ENCODE results near the gene LEPR.

The LEPR gene

GRCh38 chr1:65412984-65413375 lies 7.5 kb upstream of the LEPR start:
- no peak for DNase-seq

DNA sequence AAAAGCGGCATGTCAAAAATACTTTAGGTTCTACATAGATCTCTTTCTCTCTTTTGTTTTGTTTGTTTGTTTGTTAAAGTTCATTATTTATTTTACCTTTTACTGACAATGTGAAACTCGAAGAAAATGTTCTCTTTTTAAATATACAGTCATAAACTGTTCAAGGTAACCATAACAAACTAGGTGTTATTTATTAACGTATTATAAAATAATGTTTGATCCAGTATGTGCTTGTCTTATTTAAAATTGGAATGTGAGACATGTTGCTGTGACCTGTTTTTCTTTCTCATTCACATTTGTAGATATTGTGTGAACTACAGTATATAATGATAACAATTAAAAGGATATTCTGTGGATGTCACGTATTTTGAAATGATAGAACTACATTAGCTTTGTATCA lies 5.9 kb upstream of the LEPR start:
- no peak for DNase-seq

DNA sequence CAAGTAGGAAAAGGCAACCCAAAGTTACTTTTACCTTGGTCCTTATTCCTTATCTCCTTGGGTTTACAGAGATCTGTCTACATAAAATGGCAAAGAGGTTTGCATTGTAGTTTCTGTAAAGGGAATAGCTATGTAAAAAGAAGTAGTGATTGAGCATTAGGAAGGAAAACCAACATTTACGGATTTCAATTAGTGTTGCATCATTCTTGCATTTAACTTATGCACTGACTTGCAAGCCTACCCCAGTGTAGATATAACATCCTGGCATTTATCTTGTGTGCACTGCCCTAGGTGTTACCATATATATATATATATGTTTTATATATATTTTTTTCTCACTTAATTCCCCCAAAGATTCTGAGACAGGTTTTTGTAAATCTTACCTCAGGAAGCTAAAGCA lies 3.7 kb upstream of the LEPR start:
- DNase-seq = no peak

DNA sequence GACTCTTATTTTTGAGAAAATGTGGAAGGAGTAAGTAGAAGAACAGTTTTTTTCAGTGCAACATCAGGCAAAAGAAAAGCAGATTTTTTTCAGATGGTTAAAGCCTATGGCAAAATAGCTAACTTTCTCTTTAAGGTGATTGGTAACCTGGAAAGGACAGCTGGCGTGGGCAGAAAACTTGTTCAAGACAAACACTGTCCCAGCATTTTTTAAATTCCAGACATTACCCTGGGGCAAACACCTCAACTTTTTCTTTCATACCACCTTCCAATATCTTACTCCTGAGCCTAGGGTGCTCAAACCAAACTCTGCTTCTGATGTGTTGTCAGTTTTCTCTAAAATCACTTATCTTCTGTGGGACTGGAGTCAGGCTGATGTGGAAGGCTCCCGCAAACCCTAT lies 2.7 kb upstream of the LEPR start:
- no peak for DNase-seq

DNA sequence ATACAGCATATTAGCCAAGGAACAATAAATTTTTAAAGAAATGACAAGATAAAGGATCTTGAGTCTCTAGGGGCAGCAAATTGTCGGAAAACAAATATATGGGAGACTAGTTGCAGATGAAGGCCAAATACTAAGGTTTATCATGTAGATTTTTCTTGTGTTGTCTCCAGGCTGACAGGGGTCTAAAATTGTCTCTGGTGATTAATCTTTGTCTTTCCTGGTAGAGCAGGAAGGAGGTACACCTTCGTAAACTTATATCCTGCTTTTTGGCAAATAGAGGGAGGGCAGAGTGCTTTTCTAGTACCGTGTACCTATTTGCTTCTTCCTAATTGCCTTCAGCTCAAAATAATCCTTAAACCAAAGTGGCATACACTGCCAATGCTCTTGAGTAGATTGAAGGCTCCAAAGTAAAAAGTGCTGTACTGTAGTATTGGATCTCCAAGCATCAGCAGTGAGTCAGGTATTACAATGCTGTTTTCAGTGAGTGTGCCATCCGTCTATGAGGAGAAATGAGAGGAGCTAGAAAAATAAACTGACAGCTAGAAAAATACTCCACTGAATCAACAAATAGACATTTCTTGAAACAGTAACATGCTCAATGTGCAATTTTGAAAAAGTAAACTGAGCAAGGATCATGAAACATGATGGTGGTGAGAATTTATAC lies 1.8 kb upstream of the LEPR start:
- DNase-seq = no peak

GRCh38 chr1:65419681-65420589 lies 533 bp upstream of the LEPR start:
- DNase-seq = peak; percentile 98

DNA sequence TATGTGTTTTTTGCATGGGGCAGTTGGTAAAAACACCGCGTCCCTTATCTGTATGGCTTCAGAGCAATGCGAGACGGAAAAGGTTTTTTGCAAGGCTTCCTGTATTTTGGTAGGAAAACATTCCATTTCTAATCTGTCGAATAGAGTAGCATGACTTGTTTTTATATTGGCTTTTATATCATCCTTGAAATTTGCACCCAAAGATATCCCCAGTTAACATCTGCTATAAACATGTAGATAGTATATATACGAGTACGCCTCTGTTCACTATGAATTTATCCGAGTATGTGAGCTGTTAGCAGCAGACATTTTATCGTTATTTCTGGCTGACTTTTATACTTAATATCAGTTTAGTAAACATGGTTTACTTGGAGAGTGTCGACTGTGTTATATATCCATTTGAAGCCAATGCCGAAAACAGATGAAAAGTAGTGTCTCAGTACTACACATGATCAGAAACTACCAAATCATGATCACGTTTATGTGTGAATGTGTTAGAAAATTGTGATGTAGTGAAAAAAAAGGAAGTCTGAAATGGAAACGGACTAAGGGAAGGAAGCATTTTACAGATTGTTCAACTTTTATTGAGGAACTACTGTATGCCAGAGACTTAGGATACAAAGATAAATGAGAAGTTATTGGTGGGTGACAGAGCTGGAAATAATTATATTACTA lies 1.0 kb downstream of the LEPR start:
- DNase-seq = peak; percentile 63

DNA sequence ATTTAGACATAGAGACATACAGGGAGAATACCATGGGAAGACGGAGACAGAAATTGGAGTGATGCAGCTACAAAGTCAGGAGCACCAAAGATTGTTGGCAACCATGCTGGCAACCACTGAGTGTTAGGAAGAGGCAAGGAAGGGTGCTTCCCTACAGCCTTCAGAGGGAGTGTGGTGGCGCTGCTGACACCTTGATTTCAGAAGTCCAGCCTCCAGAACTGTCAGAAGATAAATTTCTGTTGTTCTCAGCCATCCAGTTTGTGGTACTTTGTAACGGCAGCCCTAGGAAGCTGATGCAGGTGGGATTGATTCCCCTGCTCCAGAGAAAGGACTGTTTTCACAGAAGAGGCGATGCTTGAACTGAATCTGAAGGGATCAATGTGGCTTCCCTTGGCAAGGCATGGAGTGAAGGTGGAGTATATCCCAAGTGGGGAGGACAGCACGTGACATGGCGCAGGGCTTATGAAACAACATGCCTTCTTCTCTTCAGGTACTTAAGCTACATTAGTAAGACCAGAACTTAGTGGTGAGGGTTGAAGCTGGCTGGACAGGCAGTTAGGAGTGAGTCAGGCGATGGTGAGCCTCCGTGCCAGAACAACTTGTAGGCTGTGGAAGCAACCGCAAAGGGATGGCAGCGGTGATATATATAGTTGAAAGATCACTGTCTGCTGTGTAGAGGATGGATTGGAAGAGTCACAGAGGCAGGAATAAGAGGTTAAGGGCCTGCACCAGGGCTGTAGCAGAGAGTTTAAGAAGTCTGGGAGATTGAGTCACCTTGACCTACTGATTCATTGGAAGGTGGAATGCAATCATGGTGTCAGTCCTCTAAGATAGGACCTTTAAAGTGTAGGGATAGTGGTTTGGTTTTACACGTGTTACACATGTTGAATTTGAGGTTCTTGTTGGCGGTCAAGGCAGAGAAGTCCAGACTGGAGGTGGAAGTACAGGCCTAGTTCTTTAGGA lies 2.1 kb downstream of the LEPR start:
- no peak for DNase-seq

DNA sequence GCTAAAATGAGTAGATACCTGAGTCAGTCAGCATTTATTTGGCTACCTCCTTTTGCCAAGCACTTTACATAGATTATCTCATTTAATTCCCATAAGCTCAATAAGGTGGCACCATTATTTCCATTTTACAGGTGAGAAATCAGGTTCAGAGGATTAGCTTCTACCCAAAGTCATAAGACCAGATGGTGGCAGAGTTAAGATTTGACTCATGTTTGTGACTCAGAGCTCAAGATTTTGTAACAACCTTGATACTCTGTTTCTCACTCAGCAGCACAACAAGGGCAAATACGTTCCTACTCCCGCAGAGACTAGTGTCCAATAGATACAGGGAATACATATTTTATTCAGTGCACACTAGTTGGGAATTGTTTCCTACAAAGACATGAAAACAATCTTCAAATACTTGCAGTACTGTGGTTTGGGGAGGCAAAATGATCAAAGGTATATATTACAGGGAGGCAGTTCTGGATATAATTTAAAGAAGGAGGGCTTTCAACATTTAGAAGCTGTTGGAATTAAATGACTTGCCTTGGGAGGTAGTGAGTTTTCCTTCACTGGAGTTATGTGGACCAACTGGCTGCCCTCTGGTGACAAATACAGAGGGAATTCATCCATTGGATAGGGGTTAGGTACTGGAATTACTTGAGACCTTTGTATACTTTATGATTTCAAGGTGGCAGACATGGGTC lies 3.6 kb downstream of the LEPR start:
- DNase-seq = no peak

GRCh38 chr1:65424573-65424889 lies 4.1 kb downstream of the LEPR start:
- DNase-seq = no peak

- no peak for DNase-seq
Observed at GRCh38 chr1:65425006-65425405, 4.5 kb downstream of the LEPR start.

GRCh38 chr1:65425697-65426096 lies 5.2 kb downstream of the LEPR start:
- DNase-seq = no peak

DNA sequence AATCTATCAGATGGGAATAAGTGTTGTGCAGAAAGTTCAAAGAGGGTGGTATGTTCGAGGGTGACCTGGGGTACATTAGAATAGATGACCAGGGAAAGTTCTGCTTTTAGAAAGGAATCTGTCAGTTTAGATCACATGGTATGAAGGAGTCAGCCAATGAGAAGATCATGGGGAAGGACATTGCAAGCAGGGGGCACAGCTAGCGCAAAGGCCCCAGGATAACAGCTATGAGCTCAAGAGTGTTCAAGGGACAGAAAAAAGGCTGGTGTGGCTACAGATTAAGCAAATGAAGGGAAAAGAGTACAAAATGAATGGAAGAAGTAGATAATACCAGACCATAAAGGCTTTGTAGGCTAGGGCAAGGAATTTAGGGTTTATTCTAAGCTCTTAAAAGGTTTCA lies 8.6 kb downstream of the LEPR start:
- no peak for DNase-seq

- no peak for DNase-seq
Observed at GRCh38 chr1:65429806-65430205, 9.3 kb downstream of the LEPR start.

DNA sequence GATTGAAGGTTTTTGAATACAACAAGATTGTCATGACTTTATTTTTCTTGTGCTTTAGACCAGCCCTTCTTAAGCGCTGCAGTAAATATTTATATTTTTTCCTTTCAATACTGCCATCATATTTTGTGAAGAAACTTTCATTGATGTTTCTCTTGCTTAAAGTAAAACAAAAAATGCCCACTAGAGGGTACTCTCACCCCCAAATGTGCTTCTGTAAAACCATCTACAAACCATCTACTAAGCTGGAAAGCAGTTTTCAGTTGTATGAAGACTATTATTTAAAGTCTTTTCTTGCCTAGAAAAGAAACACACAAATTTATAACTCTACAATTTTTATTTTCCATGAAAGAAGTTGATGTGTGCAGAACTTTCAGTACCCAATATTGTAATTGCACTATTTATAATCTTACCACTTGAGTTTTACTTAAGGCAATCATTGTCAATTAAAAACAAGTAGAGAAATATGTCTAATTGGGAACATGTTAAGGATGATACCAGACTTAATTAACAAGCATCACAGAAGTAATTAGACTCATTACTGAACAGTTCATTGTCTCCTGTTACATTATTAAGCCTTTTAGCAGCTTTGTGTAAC lies 10.7 kb downstream of the LEPR start:
- peak; percentile 56 for DNase-seq

DNA sequence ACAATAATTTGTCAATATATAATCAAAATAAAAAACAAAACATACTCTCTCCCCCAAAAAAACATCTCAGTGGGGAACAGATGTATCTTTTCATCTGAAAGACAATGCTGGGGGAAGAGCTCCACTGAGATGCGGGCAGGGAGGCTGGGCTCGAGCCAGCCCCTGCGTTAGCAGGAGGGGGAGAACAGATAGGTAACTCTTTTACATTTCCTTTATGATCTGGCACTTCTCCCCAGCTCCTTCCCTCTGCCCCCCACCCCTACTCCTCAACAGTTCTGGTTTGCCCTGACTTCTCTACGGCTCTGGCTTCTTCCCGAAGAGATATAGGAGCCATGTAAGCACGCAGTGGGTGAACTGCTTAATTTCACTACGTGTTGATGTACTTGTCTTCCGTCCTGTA lies 12.4 kb downstream of the LEPR start:
- DNase-seq = no peak

- no peak for DNase-seq
Observed at GRCh38 chr1:65434255-65434654, 13.8 kb downstream of the LEPR start.

GRCh38 chr1:65434760-65435159 lies 14.3 kb downstream of the LEPR start:
- no peak for DNase-seq

DNA sequence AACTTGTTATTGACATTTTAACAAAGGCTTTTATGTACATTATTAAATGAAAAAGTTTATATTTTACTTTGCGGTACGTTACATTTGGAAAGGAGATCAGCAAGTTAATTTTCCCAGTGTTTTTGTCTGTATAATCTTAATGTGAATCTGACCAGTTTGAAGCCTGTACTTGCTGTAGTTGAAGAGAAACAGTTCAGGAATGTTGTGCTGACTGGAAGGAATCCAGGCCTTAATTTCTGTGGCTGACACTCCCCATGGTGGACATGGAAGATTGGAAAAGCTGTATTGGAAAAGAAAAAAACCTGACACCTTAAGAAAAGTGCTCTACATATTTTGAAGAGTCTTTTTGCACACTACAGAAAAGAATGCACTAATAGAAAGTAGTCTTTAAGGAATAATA lies 15.5 kb downstream of the LEPR start:
- DNase-seq = no peak

DNA sequence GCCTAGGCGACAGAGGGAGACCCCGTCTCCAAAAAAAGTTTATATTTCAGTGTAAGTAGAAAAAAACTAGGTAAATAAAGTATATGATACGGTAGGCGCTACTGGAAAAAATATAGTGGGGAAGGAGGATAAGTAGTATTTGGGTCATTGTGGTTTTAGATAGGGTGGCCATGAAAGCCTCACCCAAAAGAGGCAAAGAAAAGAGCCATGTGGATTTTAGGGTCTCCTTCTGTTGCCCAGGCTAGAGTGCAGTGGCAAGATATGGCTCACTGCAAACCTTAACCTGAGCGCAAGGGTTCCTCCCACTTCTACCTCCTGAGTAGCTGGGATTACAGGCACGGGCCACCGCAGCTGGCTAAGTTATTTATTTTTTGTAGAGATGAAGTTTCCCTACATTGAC lies 17.1 kb downstream of the LEPR start:
- DNase-seq = no peak

DNA sequence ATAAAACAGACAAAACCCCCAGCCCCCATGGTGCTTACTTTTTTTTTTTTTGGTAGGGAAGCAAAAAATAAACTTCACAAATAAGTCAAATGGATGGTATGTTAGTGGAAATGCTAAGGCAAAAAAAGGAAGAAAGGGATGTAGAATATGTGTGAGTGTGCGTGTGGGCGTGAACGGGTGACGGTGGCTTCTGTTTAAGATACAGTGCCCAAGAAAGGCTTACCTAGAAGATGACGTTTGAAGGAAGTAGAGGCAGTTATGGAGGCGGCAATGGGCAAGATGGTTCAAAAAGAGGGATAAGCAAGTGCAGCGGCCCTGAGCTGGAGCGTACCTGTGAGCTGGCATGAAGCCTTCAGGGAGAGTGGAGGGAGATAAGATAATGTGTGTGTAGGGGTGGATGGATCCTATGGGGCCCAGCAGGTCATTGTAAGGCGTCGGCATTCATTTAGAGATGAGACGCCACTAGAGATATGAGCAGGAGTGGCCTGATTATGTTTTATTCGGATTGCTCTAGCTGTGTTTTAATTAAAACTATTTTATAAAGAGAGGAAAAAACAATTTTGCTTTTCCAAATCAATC lies 19.9 kb downstream of the LEPR start:
- DNase-seq = no peak

All from midbrain (tissue), 1 donor.